ENCODE measurements around the gene CRYBA4. TPM values are rescaled to one million over a fixed set of nuclear protein-coding genes. Genes with fewer than 3 reads are reported as not detected.

CRYBA4 gene
- total RNA-seq, 1 experiment from 2014 or later = not detected

GRCh38 chr22:26632422-26633155, 10.8 kb downstream of the CRYBA4 start:
- Mint-ChIP-seq H3K9me3 (ENCODE audit: unreplicated experiment) (no peaks in the 10 kb centered on the region), H3K27me3 (ENCODE audit: insufficient read depth, unreplicated experiment) (peaks cover 27% of the 10 kb centered on the region), H3K27ac (ENCODE audit: low read depth, unreplicated experiment) (no peak overlapping the region), H3K4me1 (ENCODE audit: insufficient read depth, unreplicated experiment) (peaks cover 1% of the 10 kb centered on the region), H3K36me3 (ENCODE audit: insufficient read depth, unreplicated experiment) (no peaks in the 10 kb centered on the region), H3K4me3 (ENCODE audit: unreplicated experiment) (no peak overlapping the region)
- intact Hi-C loops (cut with micrococcal nuclease) = no loop called here
- DNase-seq (ENCODE audit: unreplicated experiment) = no peak
- ChIA-PET POLR2A (no interaction called here), CTCF (interaction anchor here (0.6 kb wide), 1 partner anchor 12 kb away, joined by 3 read pairs; no protein-coding TSS in a partner anchor)
- no peak for TF ChIP-seq CTCF (IDR thresholded peaks at IDR 0.05; ENCODE audit: unreplicated experiment)
- BruUV-seq (replicated peaks) = no TSS peak

GRCh38 chr22:26634189-26634588, 12.4 kb downstream of the CRYBA4 start:
- BruUV-seq (replicated peaks) = no TSS peak
- CTCF ChIA-PET = no interaction called here
- Mint-ChIP-seq H3K4me3 (ENCODE audit: unreplicated experiment) (no peak overlapping the region), H3K27ac (ENCODE audit: low read depth, unreplicated experiment) (no peak overlapping the region), H3K27me3 (ENCODE audit: insufficient read depth, unreplicated experiment) (peaks cover 27% of the 10 kb centered on the region), H3K36me3 (ENCODE audit: insufficient read depth, unreplicated experiment) (no peaks in the 10 kb centered on the region), H3K9me3 (ENCODE audit: unreplicated experiment) (no peaks in the 10 kb centered on the region), H3K4me1 (ENCODE audit: insufficient read depth, unreplicated experiment) (no peaks in the 10 kb centered on the region)
- DNase-seq (ENCODE audit: unreplicated experiment) = no peak
- POLR2A ChIA-PET = no interaction called here
- intact Hi-C loops (cut with micrococcal nuclease) = no loop called here
- no peak for TF ChIP-seq CTCF (IDR thresholded peaks at IDR 0.05; ENCODE audit: unreplicated experiment)

GRCh38 chr22:26635117-26635516, 13.4 kb downstream of the CRYBA4 start:
- Mint-ChIP-seq H3K4me3 (ENCODE audit: unreplicated experiment) (no peak overlapping the region), H3K27me3 (ENCODE audit: insufficient read depth, unreplicated experiment) (peaks cover 33% of the 10 kb centered on the region), H3K9me3 (ENCODE audit: unreplicated experiment) (no peaks in the 10 kb centered on the region), H3K4me1 (ENCODE audit: insufficient read depth, unreplicated experiment) (no peaks in the 10 kb centered on the region), H3K36me3 (ENCODE audit: insufficient read depth, unreplicated experiment) (no peaks in the 10 kb centered on the region), H3K27ac (ENCODE audit: low read depth, unreplicated experiment) (no peak overlapping the region)
- DNase-seq (ENCODE audit: unreplicated experiment) = no peak
- CTCF ChIA-PET = no interaction called here
- POLR2A ChIA-PET = no interaction called here
- no TSS peak for BruUV-seq (replicated peaks)
- intact Hi-C loops (cut with micrococcal nuclease) = no loop called here
- TF ChIP-seq CTCF (IDR thresholded peaks at IDR 0.05; ENCODE audit: unreplicated experiment) = no peak

GRCh38 chr22:26636296-26636695, 14.5 kb downstream of the CRYBA4 start:
- no TSS peak for BruUV-seq (replicated peaks)
- intact Hi-C loops (cut with micrococcal nuclease) = no loop called here
- no peak for TF ChIP-seq CTCF (IDR thresholded peaks at IDR 0.05; ENCODE audit: unreplicated experiment)
- H3K4me1 Mint-ChIP-seq (ENCODE audit: insufficient read depth, unreplicated experiment) = no peaks in the 10 kb centered on the region
- DNase-seq (ENCODE audit: unreplicated experiment) = no peak
- no peak overlapping the region for H3K27ac Mint-ChIP-seq (ENCODE audit: low read depth, unreplicated experiment)
- CTCF ChIA-PET = no interaction called here
- no peaks in the 10 kb centered on the region for H3K9me3 Mint-ChIP-seq (ENCODE audit: unreplicated experiment)
- peaks cover 44% of the 10 kb centered on the region for H3K27me3 Mint-ChIP-seq (ENCODE audit: insufficient read depth, unreplicated experiment)
- no peaks in the 10 kb centered on the region for H3K36me3 Mint-ChIP-seq (ENCODE audit: insufficient read depth, unreplicated experiment)
- H3K4me3 Mint-ChIP-seq (ENCODE audit: unreplicated experiment) = no peak overlapping the region
- POLR2A ChIA-PET = no interaction called here

Data from MCF 10A (cell line).